ENCODE data around the gene PSKH1. TPM values are rescaled to one million over a fixed set of nuclear protein-coding genes. Genes with fewer than 3 reads are reported as not detected.
"Not testable (repeated sequence)": the region's sequence is repeated elsewhere in the genome, so short reads cannot be mapped to it uniquely, and the experiment has no call there.

The PSKH1 gene
- 24.0 and 24.1 TPM in 2 replicates for total RNA-seq

GRCh38 chr16:67892899-67893742, at the start of gene PSKH1:
PSKH1 (plus strand) TSS chr16:67893254; CDS start chr16:67908750, 15,496 bp downstream.
- intact Hi-C loops (cut with micrococcal nuclease) = loop anchor here (1.0 kb wide), 14 partner anchors 10 to 331 kb away; partner anchors contain the start of genes ACD, CTCF, DDX28 and DPEP2

- intact Hi-C loops (cut with micrococcal nuclease) = loop anchor here (2.0 to 10.0 kb wide), 5 partner anchors 363 to 829 kb away; partner anchors contain the start of genes ATP6V0D1, ESRP2, PRMT7 and SLC7A6OS
Measured at GRCh38 chr16:67843343-67843765, 49.7 kb upstream of the PSKH1 start.

DNA sequence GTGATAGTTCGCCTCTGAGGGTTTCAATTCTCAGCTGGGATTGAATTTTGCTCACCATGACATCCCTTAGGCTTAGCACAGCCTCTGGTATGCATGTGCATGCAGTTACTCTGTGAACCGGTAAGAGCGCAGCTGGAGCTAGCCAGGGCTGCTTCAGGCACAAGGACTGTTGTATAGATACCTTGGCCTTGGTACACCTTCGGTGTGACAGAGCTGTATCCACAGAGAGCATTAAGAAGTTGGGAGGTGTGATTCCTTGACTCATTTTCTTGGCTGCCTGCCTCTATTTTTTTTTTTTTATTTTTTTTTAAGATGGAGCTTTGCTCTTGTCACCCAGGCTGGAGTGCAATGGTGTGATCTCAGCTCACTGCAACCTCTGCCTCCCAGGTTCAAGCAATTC, 48.6 kb upstream of the PSKH1 start:
- intact Hi-C loops (cut with micrococcal nuclease) = loop anchor here (5.0 to 10.0 kb wide), 4 partner anchors 393 to 830 kb away; partner anchors contain the start of genes ESRP2, PRMT7, SLC7A6OS and TMEM208

DNA sequence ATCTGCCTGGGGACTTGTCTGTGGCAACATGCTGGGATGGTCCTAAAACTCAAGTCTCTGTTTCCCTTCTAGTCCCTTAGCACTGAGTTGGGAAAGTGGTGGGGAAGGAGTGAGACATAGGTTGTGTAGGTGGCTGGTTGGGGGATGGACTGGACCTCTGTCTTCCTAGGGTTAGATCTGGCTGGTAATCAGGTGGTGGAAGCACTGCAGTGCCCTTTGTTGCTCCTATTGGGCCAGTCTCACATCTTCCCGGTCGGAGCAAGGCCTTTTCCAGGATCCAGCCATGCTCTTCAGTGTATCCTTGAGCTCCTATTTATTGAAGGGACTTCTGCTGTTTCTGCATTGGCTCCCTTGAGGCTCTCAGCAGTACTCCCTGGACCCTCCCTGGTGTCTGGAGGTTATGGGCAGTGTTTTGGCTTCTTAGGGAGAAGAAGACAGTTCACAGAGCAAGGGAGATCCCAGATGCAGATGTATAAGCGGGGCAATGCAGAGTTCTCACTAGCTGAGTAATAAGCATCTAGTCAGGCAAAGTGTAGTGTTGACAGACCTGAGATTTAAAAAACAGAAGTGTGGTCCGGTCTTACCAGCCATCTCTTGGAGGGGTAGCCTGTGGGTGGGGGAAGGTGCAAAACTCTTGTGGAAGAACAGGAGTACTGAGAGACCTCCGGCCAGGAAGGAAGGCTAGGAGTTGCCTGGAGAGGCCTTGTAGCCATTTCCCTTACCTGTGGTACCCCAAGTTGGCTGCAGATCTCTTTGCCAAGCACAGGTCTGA, 47.6 kb upstream of the PSKH1 start:
- intact Hi-C loops (cut with micrococcal nuclease) = loop anchor here (1.0 to 10.0 kb wide), 13 partner anchors 12 to 831 kb away; partner anchors contain the start of genes ACD, CTCF, GFOD2 and NFATC3

- intact Hi-C loops (cut with micrococcal nuclease) = loop anchor here (1.0 to 10.0 kb wide), 13 partner anchors 13 to 831 kb away; partner anchors contain the start of genes ACD, CTCF, GFOD2 and NFATC3
Measured at GRCh38 chr16:67846063-67846319, 47.1 kb upstream of the PSKH1 start.

- intact Hi-C loops (cut with micrococcal nuclease) = loop anchor here (1.0 to 10.0 kb wide), 13 partner anchors 13 to 832 kb away; partner anchors contain the start of genes ACD, CTCF, GFOD2 and NFATC3
Measured at GRCh38 chr16:67846320-67847063, 46.6 kb upstream of the PSKH1 start, which contains the start of gene NUTF2. NUTF2 (plus strand) TSS chr16:67846933; CDS start chr16:67865131, 18,198 bp downstream.

DNA sequence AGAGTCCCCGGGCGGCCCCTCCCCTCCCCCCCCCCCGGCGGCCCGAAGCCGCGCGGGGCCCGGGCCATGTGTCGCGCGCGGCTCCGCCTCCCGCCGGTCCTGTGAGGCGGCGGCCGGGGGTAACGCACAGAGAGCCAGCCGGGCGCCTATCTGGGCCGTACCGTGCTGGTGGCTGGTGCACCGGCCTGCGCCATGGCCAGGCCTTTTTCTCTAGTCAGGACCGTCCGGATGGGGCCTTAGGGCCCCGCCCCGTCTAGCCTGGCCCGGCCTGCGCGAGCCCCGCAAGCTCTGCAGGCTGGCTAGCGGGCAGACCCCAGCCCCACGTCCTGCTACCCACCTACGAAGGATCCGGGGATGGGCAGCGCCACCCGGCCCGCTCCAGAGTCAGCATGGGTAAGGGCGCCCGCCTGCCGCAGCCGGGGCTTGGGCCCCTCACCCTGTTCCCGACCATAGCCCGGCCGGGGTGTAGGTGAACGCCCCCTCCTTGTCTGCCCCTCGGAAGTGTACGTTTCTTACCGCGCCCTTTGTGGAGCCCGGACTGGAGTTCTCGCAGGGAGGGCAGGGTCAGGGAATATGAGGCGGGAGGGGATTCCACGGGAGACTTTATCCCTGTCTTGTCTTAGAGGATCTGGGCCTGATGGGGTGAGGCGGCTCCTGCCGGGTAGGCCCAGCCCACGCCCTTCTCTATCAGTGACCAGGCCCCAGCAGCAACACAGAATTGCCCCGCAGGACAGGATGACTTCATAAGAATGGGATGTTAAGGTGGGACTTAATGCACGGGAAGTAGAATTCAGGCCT, 45.8 kb upstream of the PSKH1 start, which contains the start of gene CENPT:
Gene CENPT (minus strand): TSS at position 630 of the 798 bp plus-strand sequence. CDS start 13,834 bp downstream, outside the sequence.
- intact Hi-C loops (cut with micrococcal nuclease) = loop anchor here (5.0 to 10.0 kb wide), 3 partner anchors 468 to 832 kb away; partner anchors contain the start of genes PRMT7 and SLC7A6OS

GRCh38 chr16:67848118-67848517, 44.9 kb upstream of the PSKH1 start:
- intact Hi-C loops (cut with micrococcal nuclease) = loop anchor here (5.0 to 10.0 kb wide), 3 partner anchors 467 to 833 kb away; partner anchors contain the start of genes PRMT7 and SLC7A6OS

- intact Hi-C loops (cut with micrococcal nuclease) = no loop called here
Measured at GRCh38 chr16:67853670-67854069, 39.4 kb upstream of the PSKH1 start.

DNA sequence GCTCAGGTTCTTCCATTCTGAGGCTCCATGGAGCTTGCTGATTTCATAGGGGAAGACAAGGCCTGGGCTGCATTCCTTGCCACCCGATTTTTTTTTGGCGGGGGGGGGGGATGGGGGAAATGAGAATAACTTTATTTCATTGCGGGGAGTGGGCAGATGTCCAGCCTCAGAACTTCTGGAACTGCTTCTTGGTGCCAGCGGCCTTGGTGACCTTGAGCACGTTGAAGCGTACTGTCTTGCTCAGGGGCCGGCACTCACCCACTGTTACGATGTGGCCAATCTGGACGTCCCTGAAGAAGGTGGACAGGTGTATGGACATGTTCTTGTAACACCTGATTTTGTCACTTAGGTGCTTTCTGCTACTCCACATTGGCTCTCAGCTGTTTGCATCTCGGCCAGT, 37.3 kb upstream of the PSKH1 start:
- intact Hi-C loops (cut with micrococcal nuclease) = no loop called here

DNA sequence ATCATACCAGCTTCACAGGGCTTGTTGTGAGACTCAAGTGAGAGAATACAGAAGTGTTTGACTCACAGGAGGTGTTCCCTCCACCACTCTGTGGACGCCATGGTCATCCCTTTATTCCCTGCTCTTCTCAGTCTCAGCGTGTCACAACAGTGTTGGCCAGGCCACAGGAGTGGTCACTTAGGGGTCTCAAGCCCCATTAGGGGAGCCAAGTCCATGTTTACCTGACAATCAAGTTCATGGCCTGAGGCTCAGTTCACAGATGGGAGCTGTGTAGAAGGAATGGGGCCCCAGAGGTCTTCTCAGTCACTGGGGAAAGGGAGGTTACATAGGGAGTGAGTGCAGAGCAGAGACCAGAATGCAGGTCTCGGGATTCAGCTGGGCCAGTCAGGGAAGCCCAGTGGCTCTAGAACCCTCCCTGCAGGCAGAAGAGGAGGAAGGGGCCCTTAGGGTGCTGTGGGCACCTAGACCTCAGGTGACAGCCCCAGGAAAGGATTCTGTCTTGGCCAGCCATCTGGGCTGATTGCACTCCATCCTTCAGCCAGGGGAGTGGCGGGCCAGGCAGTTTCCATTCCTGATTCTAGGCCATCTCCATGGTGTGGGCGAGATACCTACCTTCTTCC, 36.0 kb upstream of the PSKH1 start:
- intact Hi-C loops (cut with micrococcal nuclease) = no loop called here

DNA sequence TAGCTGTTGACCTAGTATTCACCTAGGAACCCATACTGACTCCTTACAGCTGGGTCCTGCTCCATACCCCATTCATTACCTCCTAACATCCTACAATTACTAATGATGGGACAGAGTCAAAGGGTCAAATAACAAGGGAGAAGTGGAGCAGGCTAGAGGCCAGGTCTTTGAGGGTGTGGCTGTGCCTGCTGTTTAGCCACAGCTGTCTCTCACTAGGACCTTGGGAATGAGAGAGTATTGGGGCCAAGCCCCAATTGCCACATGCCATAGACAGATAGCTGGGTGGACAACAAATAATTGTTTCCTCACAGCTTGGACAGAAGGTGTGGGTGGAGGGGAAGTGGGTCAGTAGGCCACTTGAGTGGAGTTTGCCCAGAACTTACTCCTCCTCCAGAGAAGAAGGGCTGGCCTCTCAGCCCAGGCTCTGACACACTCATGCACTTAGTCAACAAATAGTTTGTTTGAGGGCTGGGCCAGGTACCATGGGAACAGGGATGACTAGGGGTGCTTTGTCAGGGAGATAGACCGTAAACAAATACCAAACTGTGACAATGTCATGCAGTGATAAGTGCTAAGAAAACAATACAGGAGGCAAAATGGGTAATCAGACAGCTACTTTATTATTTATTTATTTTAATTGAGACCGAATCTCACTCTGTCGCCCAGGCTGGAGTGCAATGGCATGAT, 35.4 kb upstream of the PSKH1 start:
- intact Hi-C loops (cut with micrococcal nuclease) = no loop called here

- intact Hi-C loops (cut with micrococcal nuclease) = no loop called here
Measured at GRCh38 chr16:67858500-67858899, 34.6 kb upstream of the PSKH1 start.

DNA sequence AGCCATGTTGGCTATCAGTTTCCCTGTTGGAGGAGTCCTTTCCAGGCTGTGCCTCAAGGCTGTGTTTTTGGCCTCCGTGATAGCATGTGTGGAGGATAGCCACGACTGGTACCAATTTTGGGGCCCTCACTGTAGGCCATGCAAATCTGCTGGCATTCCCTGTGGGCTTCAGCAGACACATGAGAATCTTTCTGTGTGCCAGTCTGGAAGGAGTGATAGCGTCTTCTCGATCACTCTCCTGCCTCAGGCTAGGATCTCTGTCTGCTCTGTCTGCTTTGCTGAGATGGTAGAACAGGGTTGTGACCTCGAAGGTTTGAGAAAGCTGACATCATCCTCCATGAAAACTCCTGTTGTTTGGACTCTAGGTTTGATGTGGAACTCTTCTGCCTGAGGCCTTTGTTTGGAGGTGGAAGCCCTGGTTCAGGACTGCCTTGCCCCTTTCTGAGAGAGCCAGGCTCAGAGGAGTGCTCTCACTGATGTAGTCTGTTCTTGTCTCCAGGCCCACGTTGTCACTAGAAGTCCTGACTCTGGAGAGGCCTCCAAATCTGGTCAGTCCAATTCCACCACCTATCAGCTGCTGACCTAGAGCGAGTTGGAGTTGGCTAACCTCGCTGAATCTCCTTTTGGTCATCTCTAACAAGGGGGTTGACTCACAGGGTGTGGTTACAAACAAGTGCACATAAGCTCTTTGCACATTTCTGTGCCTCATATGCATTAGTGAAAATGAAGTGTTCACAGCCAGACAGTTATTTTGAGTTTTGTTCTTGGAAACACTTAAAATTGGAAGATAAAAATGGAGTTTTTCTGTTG, 32.3 kb upstream of the PSKH1 start:
- intact Hi-C loops (cut with micrococcal nuclease) = no loop called here

- intact Hi-C loops (cut with micrococcal nuclease) = no loop called here
Measured at GRCh38 chr16:67861877-67862276, 31.2 kb upstream of the PSKH1 start.

GRCh38 chr16:67862623-67863583, 30.2 kb upstream of the PSKH1 start:
- intact Hi-C loops (cut with micrococcal nuclease) = no loop called here

DNA sequence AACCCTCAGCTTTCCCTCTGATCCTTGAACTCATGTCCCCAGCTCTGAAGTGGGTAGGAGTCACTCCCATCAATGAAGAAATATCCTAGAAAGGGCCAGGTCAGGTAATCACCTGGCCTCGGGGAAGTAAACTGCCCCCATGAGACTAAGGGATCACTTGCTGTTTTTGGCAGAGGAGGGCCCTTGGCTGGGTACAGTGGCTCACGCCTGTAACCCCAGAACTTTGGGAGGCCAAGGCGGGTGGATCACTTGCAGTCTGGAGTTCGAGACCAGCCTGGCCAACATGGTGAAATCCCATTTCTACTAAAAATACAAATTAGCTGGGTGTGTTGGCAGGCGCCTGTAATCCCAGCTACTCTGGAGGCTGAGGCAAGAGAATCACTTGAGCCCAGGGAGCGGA, 29.0 kb upstream of the PSKH1 start:
- intact Hi-C loops (cut with micrococcal nuclease) = not testable (repeated sequence)

Data from T-helper 1 cell treated with Interleukin-12 subunit alpha and Interleukin-12 subunit beta and Interleukin-4 antibody, amounts not matched to agents 30 ng/mL and 1 ng/mL, for 36 hours (primary cell).